HK-2 (cell line): ENCODE results near the gene HOXD11.

Experiments used
- DNase-seq: peaks from one replicate; pipeline ENCODE4 v3.0.0-alpha.2; 2018; ENCODE audit not compliant: unreplicated experiment

HOXD11 gene

DNA sequence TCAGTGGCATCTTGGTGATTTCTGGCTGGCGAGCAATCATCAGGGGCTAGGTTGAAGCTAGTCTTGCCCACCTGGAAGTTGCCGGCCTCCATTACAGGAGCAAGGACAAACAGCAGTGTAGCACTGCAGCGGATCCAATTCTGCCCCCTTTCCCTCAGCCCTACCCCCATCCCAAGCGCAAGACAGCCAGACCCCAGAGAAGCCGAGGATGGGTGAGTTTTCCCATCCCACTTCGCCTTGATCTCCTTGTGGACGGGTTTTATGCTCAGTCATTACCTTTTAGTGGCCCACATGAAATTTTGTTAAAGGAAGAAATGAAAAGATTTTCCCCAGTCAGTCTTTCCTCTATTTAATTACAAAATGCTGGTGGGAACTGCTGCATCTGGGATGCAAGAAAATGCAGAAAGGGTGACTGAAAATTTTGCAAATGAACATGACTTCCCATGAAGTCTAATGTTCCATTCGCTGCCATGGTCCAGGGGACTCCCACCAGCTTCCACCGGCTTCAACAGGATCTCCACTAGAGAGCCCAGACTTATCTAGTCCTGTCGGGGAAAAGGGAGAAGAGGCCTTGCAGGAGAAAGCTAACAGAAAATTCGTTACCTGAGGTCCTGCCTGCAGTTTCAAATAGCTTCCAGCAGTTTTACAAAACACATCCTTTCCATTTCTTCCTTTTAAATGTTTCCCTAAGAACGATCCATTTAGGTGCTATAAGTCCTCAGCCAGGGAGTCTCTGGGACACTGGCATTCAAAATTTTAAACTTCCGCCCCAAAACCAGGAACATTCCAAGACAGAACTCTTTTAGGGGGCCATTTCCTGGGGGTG, 13.5 kb downstream of the HOXD11 start:
- DNase-seq: no peak

DNA sequence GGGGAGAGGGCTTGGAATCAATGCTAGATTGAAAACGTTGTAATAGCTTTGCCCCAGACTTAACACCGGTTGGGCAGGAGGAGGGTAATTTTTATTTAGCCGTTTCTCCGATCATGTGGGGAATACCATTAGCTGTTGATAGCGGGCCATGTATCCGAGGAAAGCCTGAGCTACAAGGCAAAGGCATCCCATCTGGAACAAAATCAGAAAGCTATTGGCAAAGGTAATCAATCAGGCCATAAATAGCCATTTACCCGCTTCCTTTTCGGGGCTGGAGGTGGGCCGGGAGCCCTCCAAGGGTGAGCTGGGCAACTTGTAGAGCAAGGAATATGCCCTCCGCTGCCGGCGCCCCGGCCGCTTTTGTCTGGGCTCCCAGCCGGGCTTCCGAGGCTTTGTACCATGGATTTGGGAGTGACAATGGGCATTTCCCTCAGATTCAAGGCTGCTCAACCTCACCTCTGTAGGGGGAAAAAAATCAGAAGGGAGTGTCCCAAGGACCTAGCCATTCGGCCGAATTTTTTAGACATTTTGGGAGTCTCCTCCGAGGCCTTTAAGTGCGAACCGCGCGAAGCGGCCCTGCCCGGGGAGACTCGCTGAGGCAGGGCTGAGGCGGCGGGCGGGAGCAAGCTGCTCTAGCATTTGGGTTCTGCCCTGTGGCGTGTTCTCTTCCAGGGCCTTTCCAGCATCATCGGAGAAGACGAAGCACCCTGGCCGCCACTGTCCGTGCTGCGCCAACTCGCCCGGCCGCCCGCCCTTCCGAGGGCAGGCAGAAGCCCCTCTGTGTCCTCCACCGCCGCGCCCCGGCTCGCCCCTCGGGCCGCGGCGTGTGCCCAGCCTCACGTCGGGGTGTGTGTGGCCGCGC, 14.3 kb downstream of the HOXD11 start:
- no peak for DNase-seq

DNA sequence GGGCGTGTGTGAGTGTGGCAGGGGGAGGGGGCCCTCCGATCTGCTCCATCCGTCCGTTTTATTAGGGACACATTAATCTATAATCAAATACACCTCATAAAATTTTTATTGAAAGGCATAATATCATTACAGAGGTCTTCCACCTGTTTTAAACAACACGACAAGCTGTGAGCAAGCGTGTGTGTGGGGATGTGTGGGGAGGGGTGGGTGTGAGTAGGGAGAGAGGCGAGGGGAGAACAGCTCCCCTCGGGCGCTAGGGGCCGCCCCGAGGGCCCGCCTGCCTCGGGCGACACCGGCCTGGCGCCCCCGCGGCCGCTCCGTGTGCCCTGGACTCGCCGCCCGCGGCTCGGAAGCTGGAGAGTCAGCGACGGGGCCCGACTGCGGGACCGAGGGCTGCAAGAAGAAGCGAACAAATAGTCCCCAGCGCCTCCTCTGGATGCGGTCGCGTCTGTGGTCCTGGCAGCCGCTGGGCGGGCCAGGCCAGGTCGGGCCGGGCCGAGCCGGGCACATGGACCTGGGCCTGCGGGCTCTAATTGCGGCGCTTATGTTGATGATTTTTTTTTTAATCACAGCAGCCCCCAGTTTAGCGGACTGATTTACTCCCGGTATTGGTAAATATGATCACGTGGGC, 15.1 kb downstream of the HOXD11 start:
- DNase-seq: no peak

DNA sequence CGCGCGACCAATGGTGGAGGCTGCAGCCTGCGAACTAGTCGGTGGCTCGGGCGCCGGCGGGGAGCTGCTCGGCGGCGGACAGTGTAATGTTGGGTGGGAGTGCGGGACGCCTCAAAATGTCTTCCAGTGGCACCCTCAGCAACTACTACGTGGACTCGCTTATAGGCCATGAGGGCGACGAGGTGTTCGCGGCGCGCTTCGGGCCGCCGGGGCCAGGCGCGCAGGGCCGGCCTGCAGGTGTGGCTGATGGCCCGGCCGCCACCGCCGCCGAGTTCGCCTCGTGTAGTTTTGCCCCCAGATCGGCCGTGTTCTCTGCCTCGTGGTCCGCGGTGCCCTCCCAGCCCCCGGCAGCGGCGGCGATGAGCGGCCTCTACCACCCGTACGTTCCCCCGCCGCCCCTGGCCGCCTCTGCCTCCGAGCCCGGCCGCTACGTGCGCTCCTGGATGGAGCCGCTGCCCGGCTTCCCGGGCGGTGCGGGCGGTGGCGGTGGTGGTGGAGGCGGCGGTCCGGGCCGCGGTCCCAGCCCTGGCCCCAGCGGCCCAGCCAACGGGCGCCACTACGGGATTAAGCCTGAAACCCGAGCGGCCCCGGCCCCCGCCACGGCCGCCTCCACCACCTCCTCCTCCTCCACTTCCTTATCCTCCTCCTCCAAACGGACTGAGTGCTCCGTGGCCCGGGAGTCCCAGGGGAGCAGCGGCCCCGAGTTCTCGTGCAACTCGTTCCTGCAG, 15.8 kb downstream of the HOXD11 start, which contains the start of gene HOXD9:
TSS of gene HOXD9 (plus strand) at position 37 of the 728 bp plus-strand sequence. CDS start at position 87, 50 bp downstream.
- peak; percentile 72 for DNase-seq

DNA sequence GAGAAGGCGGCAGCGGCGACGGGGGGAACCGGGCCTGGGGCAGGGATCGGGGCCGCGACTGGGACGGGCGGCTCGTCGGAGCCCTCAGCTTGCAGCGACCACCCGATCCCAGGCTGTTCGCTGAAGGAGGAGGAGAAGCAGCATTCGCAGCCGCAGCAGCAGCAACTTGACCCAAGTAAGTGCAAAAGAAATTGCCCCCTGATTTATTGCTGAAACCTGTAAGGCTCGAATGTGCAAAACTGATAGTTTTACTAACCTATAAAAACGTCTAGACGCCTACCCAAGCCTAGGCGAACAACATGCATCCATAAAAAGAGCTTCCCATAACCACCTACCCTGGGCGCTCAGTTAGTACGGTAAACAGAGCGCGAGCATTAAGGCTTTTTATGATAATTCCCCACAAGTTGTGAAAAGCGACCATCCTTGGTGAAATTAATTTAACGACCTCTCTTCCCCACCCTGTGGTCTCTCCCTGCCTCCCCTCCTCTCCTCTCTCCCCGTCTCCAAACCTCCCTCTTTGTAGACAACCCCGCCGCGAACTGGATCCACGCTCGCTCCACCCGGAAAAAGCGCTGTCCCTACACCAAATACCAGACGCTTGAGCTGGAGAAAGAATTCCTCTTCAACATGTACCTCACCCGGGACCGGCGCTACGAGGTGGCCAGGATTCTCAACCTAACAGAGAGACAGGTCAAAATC, 16.5 kb downstream of the HOXD11 start:
- DNase-seq: no peak

DNA sequence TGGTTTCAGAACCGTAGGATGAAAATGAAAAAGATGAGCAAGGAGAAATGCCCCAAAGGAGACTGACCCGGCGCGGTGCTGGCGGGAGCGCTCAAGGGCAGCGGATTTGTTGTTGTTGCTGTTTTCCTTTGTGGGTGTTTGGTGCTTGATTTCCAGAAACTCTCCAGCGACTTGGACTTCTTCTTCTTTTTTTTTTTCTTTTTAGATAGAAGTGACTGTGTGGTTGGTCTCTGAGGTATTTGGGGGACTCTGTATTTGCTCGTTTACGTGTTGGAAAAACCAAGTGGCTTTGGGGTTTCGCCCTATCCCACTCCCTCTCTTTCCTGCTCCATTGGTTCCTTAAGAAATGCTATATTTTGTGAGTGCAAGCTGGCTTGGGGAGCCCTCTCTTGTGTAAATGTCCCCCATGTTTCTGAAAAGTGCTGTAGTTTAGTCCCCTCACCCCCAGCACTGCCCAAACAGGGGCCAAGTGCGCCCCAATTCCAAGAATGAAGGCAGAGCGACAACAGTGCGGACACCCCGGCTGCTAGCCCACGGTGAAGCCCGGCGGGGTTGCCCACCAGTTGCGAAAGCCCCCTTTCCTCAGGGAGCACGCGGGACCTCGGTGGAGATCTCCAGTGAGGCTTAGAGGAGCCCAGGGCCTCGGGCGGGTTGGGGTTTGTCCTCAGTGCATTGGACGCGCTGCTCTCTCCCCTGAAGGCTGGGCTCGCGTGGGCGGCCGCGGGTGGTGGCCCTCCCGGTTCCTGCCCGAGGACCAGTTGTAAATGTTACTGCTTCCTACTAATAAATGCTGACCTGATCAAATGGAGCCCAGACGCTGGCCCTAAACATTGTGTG, 17.2 kb downstream of the HOXD11 start:
- no peak for DNase-seq

DNA sequence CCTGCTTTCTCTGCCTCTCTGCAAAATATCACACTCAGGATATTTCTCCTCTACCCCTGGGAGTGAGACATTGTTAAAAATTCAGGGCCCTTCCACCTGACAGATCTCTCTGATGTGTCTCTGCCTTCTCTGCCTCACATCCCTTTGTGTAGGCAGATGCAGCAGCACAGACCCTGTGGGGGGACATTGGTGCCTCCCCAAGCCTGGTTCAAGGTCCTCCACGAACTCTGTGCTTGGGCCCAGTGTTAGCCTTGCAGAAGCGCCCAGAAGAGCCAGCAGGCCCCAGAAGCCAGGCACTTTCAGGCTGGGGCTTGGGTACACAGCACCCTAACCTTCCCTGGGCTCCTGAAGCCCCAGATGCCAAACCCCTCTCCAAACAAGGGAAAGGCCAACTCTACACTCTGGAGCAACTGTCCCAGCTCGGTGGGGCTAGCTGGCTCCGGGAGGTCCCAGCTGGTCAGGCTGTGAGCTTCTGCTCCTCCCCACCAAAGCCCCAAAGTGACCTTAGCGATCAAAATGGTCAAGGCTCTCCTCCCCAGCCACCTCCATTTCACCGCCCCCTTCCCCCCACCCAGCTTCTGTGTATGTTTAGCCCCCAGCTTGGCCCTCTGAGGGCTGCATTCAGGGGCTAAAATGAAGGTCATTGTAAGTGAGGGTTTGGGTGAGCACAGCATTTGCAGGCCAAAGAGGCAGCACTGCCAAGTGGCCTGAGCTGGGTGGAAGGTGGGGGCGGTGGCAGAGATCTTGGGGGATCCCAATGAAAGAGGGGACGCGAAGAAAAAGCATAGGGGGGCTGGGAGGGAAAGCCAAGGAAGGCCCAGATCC, 18.1 kb downstream of the HOXD11 start:
- DNase-seq: no peak

DNA sequence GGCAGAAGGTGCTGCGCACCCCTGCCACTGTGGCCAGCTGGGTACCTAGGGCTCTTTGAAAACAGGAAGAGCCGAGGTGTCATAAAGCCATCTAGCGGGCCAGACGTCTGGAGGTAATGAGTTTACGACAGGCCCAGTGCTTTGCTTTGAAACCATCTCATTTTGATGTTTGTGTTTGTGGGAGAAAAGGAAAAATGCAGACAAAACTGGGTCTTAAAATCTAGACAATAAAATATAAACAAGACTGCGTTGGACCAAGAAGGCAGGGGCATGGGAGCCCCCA, 18.6 kb downstream of the HOXD11 start:
- no peak for DNase-seq

DNA sequence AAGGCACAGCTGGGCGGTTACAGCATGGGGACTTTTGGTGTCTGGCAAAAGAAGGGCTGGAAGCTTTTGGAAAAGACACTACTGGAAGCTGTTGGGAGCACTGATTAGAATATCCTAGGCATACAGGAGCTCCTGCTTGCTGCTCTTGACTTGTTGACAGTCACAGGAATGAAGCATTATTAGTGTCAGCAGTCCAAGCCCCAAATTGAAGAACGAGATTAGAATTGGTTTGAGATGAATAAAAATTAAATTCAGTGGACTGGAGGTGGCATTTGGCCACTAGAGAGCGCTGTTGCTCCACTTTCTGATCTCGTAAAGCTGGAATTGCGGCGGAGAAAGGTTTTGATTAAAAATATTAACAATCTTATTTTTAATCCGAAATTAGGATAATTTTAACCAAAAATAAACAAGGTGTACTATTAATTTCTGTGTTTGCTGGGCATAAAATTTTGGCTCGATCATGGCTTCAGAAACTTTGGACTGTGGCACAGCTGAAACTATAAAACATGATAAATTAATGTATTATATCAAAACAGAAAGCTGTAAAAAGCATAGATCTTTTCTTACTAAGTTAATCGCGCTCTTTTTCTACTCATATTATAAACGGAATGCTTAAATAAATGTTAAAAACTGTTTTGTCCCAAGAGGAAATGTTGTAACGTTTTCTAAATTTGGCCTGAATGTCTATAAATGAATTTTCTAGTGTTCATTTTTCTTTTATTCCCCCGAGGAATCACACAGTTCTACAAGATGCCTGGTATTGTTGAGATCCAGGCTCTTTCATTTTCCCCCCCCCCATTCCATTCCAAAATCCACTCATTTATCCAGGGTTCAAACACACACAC, 20.1 kb downstream of the HOXD11 start:
- peak; percentile 60 for DNase-seq

DNA sequence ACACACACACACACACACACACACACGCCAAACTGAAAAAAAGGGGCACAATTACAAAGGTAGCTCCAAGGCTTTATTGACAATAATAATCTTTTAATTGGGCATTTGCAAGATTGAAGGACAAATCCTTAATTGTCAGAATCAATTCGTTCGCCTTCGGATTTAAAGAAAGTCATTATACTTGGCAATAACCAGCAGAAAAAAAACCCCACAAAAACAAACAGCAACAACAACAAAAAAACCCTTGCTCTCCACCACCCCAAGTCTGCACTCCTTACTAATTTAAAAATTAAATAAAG, 20.6 kb downstream of the HOXD11 start:
- no peak for DNase-seq

DNA sequence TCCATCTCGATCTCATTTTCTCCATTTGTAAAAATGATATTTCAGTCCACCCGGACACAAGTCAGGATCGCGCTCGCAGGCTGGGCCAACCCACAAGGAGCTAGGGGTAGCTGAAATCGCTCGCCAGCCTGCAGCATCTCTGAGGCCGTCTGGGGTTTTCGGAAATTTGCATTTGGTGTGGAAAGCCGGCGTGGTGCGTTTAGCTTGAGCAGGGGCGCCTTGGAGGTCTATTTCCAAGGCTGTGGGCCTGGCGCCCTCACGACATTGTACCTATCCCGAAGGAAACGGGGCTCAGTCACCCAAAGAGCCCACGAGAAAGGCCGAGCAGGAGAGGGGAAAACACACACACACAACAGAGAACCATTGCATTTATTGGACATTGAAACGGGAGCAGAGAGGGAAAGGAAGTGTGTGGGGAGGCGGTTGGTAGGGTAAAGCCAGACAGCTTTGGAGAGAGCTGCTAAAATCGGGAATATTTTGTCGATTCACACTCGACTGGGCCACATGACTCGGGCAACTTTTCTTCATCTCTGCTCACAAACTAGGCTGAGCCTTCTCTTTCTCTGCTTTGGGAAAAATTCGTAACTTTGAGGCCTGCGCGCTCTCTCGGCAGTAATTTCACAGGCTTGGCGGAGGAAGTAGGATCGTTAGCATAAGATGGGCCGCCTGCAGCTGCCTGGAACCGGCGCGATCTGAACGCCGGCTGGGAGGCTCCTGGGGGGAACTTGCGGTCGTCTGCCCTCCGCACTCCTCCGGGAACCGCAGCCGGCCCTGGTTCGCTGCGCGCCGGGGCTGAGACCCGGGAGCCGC, 21.3 kb downstream of the HOXD11 start:
- no peak for DNase-seq

DNA sequence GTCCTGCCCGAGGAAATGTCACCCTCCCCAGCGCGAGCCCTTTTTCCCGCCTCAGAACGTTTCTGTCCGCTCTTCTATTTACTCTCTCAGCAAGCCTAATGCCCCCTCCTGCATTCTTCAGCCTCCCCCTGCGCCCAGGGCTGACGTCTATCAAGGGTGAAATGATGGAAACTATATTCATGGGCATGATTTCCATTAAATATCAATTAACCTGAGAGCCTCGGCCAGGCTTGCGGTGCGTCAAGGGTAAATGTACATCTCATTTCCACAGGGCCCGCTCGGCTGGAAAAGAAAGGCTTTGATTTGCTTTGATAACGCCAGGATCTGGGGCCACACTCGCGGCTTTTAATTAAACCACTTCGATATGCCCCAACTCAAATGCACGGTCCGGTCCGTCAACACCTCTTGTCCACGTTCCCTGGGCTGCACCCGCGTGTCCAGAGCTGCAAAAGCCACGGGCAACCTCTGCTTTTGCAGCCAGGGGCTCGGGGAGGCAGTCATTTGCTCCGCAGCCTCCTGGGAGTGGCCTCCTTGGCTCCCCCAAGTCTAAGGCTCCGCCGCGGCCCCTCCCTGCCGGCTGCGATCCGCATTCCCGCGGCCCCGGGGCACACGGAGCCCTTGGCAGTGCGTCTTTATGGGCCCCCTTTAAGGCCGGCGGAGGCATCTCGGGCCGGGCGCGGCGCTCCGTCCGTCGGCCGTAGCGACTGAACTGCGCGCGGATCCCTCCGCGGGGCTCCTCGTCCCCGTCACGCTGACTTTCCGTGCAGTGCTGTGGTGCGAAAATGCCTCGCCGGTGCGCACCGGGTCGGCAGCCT, 22.1 kb downstream of the HOXD11 start, which contains the start of gene HOXD8:
TSS of gene HOXD8 (plus strand) at position 724 of the 815 bp plus-strand sequence. CDS start 662 bp downstream, outside the sequence.
- peak; percentile 71 for DNase-seq

DNA sequence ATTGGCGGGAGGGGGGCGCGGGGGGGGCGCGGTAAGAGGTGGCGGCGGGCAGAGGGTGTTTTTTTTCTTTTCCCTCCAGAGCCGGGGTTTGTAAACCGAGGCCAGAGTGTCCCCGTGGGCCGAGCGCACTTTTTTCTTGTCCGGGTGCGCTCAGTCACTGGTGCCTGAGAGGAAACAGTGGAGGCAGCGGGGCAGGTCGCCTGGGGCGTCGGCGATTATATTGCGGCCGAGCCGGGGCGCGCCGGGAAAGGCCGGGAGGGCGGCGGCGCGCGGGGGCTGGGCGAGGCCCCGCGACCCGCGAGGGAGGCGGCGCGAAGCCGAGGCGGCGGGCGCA, 22.7 kb downstream of the HOXD11 start:
- DNase-seq: peak; percentile 51

DNA sequence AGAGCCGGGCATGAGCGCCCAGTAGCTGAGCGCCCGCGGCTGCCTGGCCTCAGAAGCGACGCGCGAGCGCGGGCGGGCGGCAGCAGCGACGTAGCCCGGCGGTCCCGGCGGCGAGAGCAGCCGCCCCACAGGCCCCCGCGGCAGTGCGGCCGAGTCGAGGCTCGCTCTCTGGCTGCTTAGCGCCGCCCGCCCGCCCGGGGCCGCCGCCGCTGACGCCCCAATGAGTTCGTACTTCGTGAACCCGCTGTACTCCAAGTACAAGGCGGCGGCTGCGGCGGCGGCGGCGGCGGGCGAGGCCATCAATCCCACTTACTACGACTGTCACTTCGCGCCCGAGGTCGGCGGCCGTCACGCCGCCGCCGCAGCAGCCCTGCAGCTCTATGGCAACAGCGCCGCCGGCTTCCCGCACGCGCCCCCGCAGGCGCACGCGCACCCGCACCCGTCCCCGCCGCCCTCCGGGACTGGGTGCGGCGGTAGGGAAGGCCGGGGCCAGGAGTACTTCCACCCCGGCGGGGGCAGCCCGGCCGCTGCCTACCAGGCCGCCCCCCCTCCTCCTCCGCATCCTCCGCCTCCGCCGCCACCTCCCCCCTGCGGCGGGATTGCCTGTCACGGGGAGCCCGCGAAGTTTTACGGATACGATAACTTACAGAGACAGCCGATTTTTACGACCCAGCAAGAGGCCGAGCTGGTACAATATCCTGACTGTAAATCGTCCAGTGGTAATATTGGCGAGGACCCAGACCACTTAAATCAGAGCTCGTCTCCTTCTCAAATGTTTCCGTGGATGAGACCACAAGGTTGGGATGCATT, 23.3 kb downstream of the HOXD11 start:
- DNase-seq: peak; percentile 41

DNA sequence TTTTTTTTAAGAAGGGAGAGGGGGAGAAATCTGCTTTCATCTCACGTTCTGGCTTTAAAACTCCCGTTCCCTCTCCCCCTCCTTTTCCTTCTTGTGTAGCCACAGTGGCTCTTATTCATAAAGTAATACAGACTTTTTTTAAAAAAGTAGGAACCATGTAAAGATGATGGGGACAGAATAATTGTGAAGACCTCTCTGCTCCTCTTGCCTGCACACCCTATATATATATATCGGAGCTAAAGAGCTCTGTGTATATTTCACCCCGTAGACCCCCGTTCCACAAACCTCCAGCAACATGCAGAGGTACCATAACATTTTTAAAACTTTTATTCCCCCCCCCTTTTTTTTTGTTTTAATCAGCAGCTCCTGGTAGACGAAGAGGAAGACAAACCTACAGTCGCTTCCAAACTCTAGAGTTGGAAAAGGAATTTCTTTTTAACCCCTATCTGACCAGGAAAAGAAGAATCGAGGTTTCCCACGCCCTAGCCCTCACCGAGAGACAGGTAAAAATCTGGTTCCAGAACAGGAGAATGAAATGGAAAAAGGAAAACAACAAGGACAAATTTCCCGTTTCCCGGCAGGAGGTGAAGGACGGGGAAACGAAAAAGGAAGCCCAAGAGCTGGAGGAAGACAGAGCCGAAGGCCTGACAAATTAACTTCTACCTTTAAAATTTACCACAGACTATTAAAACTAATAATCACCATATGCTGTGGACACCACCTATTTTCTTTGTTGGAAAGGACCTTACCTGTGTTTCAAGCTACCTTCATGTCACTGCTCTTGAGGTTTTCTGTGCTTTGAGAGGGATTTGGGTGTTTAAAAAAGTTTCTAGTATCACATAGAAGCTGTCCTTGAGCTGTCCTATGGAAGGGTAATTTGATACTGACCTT, 24.1 kb downstream of the HOXD11 start:
- DNase-seq: no peak
